ENCODE data around the gene MSANTD2.

Gene MSANTD2

GRCh38 chr11:124821995-124822730 is 22.0 kb upstream of the MSANTD2 start:
- DNase-seq (ENCODE audit: low read depth in 2 of 2), result no peak

GRCh38 chr11:124817036-124817435 is 16.8 kb upstream of the MSANTD2 start:
- DNase-seq (ENCODE audit: low read depth in 2 of 2), result no peak

- DNase-seq (ENCODE audit: low read depth in 2 of 2), result no peak
Measured at GRCh38 chr11:124814739-124815138, 14.5 kb upstream of the MSANTD2 start.

GRCh38 chr11:124812876-124813275 is 12.7 kb upstream of the MSANTD2 start:
- DNase-seq (ENCODE audit: low read depth in 2 of 2), result no peak

GRCh38 chr11:124811399-124812125 is 11.4 kb upstream of the MSANTD2 start:
- DNase-seq (ENCODE audit: low read depth in 2 of 2), result no peak

GRCh38 chr11:124807660-124808270 is 7.6 kb upstream of the MSANTD2 start:
- no peak for DNase-seq (ENCODE audit: low read depth in 2 of 2)

- DNase-seq (ENCODE audit: low read depth in 2 of 2), result no peak
Measured at GRCh38 chr11:124807201-124807600, 7.0 kb upstream of the MSANTD2 start.

- no peak for DNase-seq (ENCODE audit: low read depth in 2 of 2)
Measured at GRCh38 chr11:124804884-124805283, 4.7 kb upstream of the MSANTD2 start.

- DNase-seq (ENCODE audit: low read depth in 2 of 2), result no peak
Measured at GRCh38 chr11:124801636-124802312, 1.6 kb upstream of the MSANTD2 start.

GRCh38 chr11:124801014-124801413 is 808 bp upstream of the MSANTD2 start:
- no peak for DNase-seq (ENCODE audit: low read depth in 2 of 2)

- DNase-seq (ENCODE audit: low read depth in 2 of 2), result peak in 1 of 2 donors; percentile 4
Measured at GRCh38 chr11:124799348-124800225, 619 bp downstream of the MSANTD2 start.

- DNase-seq (ENCODE audit: low read depth in 2 of 2), result no peak
Measured at GRCh38 chr11:124798991-124799347, 1.2 kb downstream of the MSANTD2 start.

GRCh38 chr11:124796312-124796711 is 3.9 kb downstream of the MSANTD2 start:
- DNase-seq (ENCODE audit: low read depth in 2 of 2), result no peak

- DNase-seq (ENCODE audit: low read depth in 2 of 2), result no peak
Measured at GRCh38 chr11:124793466-124794278, 6.5 kb downstream of the MSANTD2 start.

GRCh38 chr11:124791626-124792341 is 8.4 kb downstream of the MSANTD2 start:
- no peak for DNase-seq (ENCODE audit: low read depth in 2 of 2)

- DNase-seq (ENCODE audit: low read depth in 2 of 2), result no peak
Measured at GRCh38 chr11:124788521-124788920, 11.7 kb downstream of the MSANTD2 start.

GRCh38 chr11:124784051-124784450 is 16.2 kb downstream of the MSANTD2 start:
- no peak for DNase-seq (ENCODE audit: low read depth in 2 of 2)

- DNase-seq (ENCODE audit: low read depth in 2 of 2), result no peak
Measured at GRCh38 chr11:124783002-124783401, 17.2 kb downstream of the MSANTD2 start.

- no peak for DNase-seq (ENCODE audit: low read depth in 2 of 2)
Measured at GRCh38 chr11:124779568-124779967, 20.6 kb downstream of the MSANTD2 start.

GRCh38 chr11:124778281-124778680 is 21.9 kb downstream of the MSANTD2 start:
- DNase-seq (ENCODE audit: low read depth in 2 of 2), result no peak

All from stimulated activated CD4-positive, alpha-beta T cell treated with anti-CD3 and anti-CD28 coated beads, Interleukin-1b, Interleukin-23, amount 100 ng/mL, for 1 hour (primary cell).